WTC11 (cell line): Measurements from ENCODE around the gene RAB8B.

Experiments used
- ATF1 ChIP-seq: sonication (generic); formaldehyde crosslinking; IDR thresholded peaks from 2 replicates; pipeline ENCODE4 v1.8.1; 2023; ENCODE audit warnings: mild to moderate bottlenecking, moderate library complexity, missing genetic modification reagents
- FOXJ3 ChIP-seq: sonication (generic); formaldehyde crosslinking; IDR thresholded peaks from 2 replicates; pipeline ENCODE4 v1.9.0; 2021; ENCODE audit warnings: missing genetic modification reagents, mild to moderate bottlenecking, borderline replicate concordance
- FOXP1 ChIP-seq: sonication (generic); formaldehyde crosslinking; IDR thresholded peaks from 2 replicates; pipeline ENCODE4 v1.8.0; 2022; ENCODE audit warnings: missing genetic modification reagents, mild to moderate bottlenecking, moderate library complexity, borderline replicate concordance
- TEAD1 ChIP-seq: sonication (generic); formaldehyde crosslinking; IDR thresholded peaks from 2 replicates; pipeline ENCODE4 v1.8.0; 2022; ENCODE audit warnings: mild to moderate bottlenecking, missing genetic modification reagents
- TF ChIP-seq, protein P1 (sequence below): sonication (generic); formaldehyde crosslinking; IDR thresholded peaks from 2 replicates; pipeline ENCODE4 v1.8.1; 2023; ENCODE audit warnings: mild to moderate bottlenecking, moderate library complexity, missing genetic modification reagents

DNA sequence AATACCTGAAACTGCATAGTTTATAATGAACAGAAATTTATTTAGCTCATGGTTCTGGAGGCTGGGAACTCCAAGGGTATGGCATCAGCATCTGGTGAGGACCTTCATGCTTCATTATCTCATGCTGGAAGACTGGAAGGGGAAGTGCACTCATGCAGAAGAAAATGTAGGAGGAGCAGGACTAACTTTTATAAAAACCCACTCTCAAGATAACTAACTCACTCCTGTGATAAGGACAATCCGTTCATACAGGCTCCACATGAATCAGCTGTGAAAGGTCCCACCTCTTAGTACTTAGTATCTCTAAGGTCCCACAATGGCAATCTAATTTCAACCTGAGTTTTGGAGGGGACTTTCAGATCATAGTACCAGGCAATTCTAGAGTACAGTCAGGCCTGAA is 54.4 kb downstream of the RAB8B start:
- no peak for TF ChIP-seq FOXJ3 (CRISPR knock-in tag)
- TF ChIP-seq ATF1 (CRISPR knock-in tag): no peak
- TF ChIP-seq FOXP1 (CRISPR knock-in tag): no peak
- TF ChIP-seq, protein P1, sequence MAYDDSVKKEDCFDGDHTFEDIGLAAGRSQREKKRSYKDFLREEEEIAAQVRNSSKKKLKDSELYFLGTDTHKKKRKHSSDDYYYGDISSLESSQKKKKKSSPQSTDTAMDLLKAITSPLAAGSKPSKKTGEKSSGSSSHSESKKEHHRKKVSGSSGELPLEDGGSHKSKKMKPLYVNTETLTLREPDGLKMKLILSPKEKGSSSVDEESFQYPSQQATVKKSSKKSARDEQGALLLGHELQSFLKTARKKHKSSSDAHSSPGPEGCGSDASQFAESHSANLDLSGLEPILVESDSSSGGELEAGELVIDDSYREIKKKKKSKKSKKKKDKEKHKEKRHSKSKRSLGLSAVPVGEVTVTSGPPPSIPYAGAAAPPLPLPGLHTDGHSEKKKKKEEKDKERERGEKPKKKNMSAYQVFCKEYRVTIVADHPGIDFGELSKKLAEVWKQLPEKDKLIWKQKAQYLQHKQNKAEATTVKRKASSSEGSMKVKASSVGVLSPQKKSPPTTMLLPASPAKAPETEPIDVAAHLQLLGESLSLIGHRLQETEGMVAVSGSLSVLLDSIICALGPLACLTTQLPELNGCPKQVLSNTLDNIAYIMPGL (CRISPR knock-in tag): no peak
- TF ChIP-seq TEAD1: no peak
